ENCODE measurements around the gene DNER. TPM values are rescaled to one million over a fixed set of nuclear protein-coding genes. Genes with fewer than 3 reads are reported as not detected.

The DNER gene
- total and polyA plus RNA-seq, 2 donors (not counting 1 experiment from before 2014, with no cell fraction given): not detected

DNA sequence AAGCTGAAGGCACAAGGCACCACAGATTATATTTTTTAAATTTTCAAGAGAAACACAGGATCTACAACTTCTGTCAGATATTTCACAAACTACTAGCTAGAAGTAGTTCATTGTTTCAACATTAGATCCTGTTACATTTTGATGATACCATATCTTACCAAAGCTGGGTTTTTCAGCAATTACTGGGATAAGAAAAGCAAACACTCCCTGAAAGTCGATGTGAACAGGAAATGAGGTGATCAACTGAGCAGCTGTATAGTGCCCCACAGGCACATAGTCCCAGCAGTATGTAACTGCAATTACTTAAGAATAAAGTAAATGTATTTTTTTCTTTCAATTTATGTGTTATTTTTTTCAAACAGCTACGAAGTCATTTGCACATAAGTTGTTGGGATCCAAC lies 103.5 kb downstream of the DNER start:
- Mint-ChIP-seq H3K27ac (no peak overlapping the region), H3K4me1 (no peaks in the 10 kb centered on the region), H3K9me3 (ENCODE audit: insufficient read depth) (no peaks in the 10 kb centered on the region), H3K27me3 (no peaks in the 10 kb centered on the region), H3K4me3 (no peak overlapping the region)
- no peak for DNase-seq
- POLR2A ChIA-PET: no interaction called here
- intact Hi-C loops (cut with micrococcal nuclease): no loop called here
- no peak for ATAC-seq (ENCODE audit: low read depth)
- Histone ChIP-seq H3K27me3 (replicated peaks in 1 of 4; ENCODE audit: control extremely low read depth in 1 of 4, control insufficient read depth in 3 of 4, insufficient read depth in 4 of 4, low read length in 3 of 4) (peaks cover 0 to 3% (median 0%) of the 10 kb centered on the region in 4 experiments), H3K79me2 (ENCODE audit: control insufficient read depth, insufficient read depth, low read length) (no peaks in the 10 kb centered on the region), H3K4me2 (replicated peaks; ENCODE audit: low read depth, low read length, poor library complexity, severe bottlenecking) (no peak overlapping the region), H3K4me1 (ENCODE audit: control insufficient read depth in 2 of 2, insufficient read depth in 2 of 2, low read length in 2 of 2) (no peaks in the 10 kb centered on the region), H3K9ac (ENCODE audit: low read length) (no peak overlapping the region), H3K9me3 (ENCODE audit: control extremely low read depth in 1 of 3, control insufficient read depth in 2 of 3, insufficient read depth in 1 of 3, low read length in 2 of 3) (no peaks in the 10 kb centered on the region), H2AFZ (ENCODE audit: insufficient read depth, low read depth, low read length, poor library complexity, severe bottlenecking) (no peak overlapping the region), H3K4me3 (ENCODE audit: control extremely low read depth in 1 of 5, extremely low read depth in 1 of 5, insufficient read depth in 1 of 5, low read depth in 2 of 5, low read length in 4 of 5) (no peak overlapping the region), H3K36me3 (replicated peaks in 1 of 2; ENCODE audit: control extremely low read depth in 1 of 2, control insufficient read depth in 1 of 2, extremely low read depth in 1 of 2, insufficient read depth in 2 of 2, low read length in 1 of 2) (no peaks in the 10 kb centered on the region), H4K20me1 (ENCODE audit: control insufficient read depth, insufficient read depth, low read length, poor library complexity, severe bottlenecking) (no peaks in the 10 kb centered on the region), H3K27ac (ENCODE audit: low read length in 2 of 2) (no peak overlapping the region)
- no peak for TF ChIP-seq EZH2 (IDR thresholded peaks at IDR 0.05; ENCODE audit: borderline replicate concordance, insufficient read depth, low read depth, low read length, poor library complexity, severe bottlenecking)
- TF ChIP-seq, protein P1, sequence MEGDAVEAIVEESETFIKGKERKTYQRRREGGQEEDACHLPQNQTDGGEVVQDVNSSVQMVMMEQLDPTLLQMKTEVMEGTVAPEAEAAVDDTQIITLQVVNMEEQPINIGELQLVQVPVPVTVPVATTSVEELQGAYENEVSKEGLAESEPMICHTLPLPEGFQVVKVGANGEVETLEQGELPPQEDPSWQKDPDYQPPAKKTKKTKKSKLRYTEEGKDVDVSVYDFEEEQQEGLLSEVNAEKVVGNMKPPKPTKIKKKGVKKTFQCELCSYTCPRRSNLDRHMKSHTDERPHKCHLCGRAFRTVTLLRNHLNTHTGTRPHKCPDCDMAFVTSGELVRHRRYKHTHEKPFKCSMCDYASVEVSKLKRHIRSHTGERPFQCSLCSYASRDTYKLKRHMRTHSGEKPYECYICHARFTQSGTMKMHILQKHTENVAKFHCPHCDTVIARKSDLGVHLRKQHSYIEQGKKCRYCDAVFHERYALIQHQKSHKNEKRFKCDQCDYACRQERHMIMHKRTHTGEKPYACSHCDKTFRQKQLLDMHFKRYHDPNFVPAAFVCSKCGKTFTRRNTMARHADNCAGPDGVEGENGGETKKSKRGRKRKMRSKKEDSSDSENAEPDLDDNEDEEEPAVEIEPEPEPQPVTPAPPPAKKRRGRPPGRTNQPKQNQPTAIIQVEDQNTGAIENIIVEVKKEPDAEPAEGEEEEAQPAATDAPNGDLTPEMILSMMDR (IDR thresholded peaks at IDR 0.05): no peak
- whole genome bisulfite sequencing (ENCODE audit: insufficient coverage): no CpG with 5 or more reads among the region's 2 CpGs
- CTCF ChIA-PET: no interaction called here

DNA sequence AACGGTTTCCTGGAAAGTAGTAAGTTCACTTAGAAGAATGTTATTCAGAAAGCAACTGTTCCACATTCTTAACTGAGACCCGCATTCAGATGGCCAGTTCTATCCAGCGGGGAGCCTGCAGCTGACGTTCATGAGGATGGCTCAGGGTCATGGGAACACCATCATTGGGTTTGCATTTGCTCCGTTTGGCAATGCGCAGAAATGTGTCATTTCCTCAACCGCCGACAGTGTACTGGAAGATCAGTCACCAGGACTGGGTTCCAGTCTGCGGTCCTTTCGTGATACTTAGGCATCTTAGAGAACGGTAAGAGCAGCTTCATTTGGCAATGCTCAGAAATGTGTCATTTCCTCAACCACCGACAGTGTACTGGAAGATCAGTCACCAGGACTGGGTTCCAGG lies 104.0 kb downstream of the DNER start:
- Histone ChIP-seq H3K27me3 (replicated peaks in 1 of 4; ENCODE audit: control extremely low read depth in 1 of 4, control insufficient read depth in 3 of 4, insufficient read depth in 4 of 4, low read length in 3 of 4) (peaks cover 0 to 3% (median 0%) of the 10 kb centered on the region in 4 experiments), H3K79me2 (ENCODE audit: control insufficient read depth, insufficient read depth, low read length) (no peaks in the 10 kb centered on the region), H3K27ac (ENCODE audit: low read length in 2 of 2) (no peak overlapping the region), H3K4me3 (ENCODE audit: control extremely low read depth in 1 of 5, extremely low read depth in 1 of 5, insufficient read depth in 1 of 5, low read depth in 2 of 5, low read length in 4 of 5) (no peak overlapping the region), H2AFZ (ENCODE audit: insufficient read depth, low read depth, low read length, poor library complexity, severe bottlenecking) (no peak overlapping the region), H4K20me1 (ENCODE audit: control insufficient read depth, insufficient read depth, low read length, poor library complexity, severe bottlenecking) (no peaks in the 10 kb centered on the region), H3K9me3 (ENCODE audit: control extremely low read depth in 1 of 3, control insufficient read depth in 2 of 3, insufficient read depth in 1 of 3, low read length in 2 of 3) (no peaks in the 10 kb centered on the region), H3K9ac (ENCODE audit: low read length) (no peak overlapping the region), H3K4me2 (replicated peaks; ENCODE audit: low read depth, low read length, poor library complexity, severe bottlenecking) (no peak overlapping the region), H3K4me1 (ENCODE audit: control insufficient read depth in 2 of 2, insufficient read depth in 2 of 2, low read length in 2 of 2) (no peaks in the 10 kb centered on the region), H3K36me3 (replicated peaks in 1 of 2; ENCODE audit: control extremely low read depth in 1 of 2, control insufficient read depth in 1 of 2, extremely low read depth in 1 of 2, insufficient read depth in 2 of 2, low read length in 1 of 2) (no peaks in the 10 kb centered on the region)
- Mint-ChIP-seq H3K4me3 (no peak overlapping the region), H3K9me3 (ENCODE audit: insufficient read depth) (no peaks in the 10 kb centered on the region), H3K27me3 (no peaks in the 10 kb centered on the region), H3K4me1 (no peaks in the 10 kb centered on the region), H3K27ac (no peak overlapping the region)
- CTCF ChIA-PET: no interaction called here
- no peak for TF ChIP-seq EZH2 (IDR thresholded peaks at IDR 0.05; ENCODE audit: borderline replicate concordance, insufficient read depth, low read depth, low read length, poor library complexity, severe bottlenecking)
- TF ChIP-seq, protein P1 (IDR thresholded peaks at IDR 0.05): no peak
- POLR2A ChIA-PET: no interaction called here
- DNase-seq: no peak
- intact Hi-C loops (cut with micrococcal nuclease): no loop called here
- ATAC-seq (ENCODE audit: low read depth): no peak
- 97% methylated on average over 12 of the region's 12 CpGs for WGBS (ENCODE audit: insufficient coverage)
